ENCODE results near the gene ZBTB20. TPM values are rescaled to one million over a fixed set of nuclear protein-coding genes. Genes with fewer than 3 reads are reported as not detected.

ZBTB20 gene
- polyA plus RNA-seq, 4 donors: 0.27 to 2.2 (median 1.3) TPM

GRCh38 chr3:115087512-115087911 lies 59.6 kb downstream of the ZBTB20 start:
- Histone ChIP-seq H3K27ac (ENCODE audit: low read depth in 1 of 3, low read length in 2 of 3) (no peak overlapping the region), H3K4me3 (ENCODE audit: low read depth in 1 of 3, low read length in 3 of 3) (no peak overlapping the region), H3K27me3 (ENCODE audit: control insufficient read depth in 3 of 3, insufficient read depth in 3 of 3, low read length in 3 of 3) (no peaks in the 10 kb centered on the region), H3K36me3 (ENCODE audit: control insufficient read depth in 3 of 3, insufficient read depth in 2 of 3, low read depth in 1 of 3, low read length in 3 of 3) (no peaks in the 10 kb centered on the region), H3K9me3 (ENCODE audit: control insufficient read depth in 2 of 2, insufficient read depth in 1 of 2, low read depth in 1 of 2, low read length in 1 of 2) (no peaks in the 10 kb centered on the region), H3K4me1 (ENCODE audit: control insufficient read depth in 3 of 3, insufficient read depth in 2 of 3, low read depth in 1 of 3, low read length in 2 of 3) (peaks cover 0 to 5% (median under 1%) of the 10 kb centered on the region in 3 donors)
- FAIRE-seq (no peak), DNase-seq (no peak)
- WGBS, 3 donors: 56 to 67% (median 61%) methylated on average over 1 of the region's 1 CpG

GRCh38 chr3:115086344-115086743 lies 60.7 kb downstream of the ZBTB20 start:
- H3K4me1 ChIP-seq (ENCODE audit: control insufficient read depth in 3 of 3, insufficient read depth in 2 of 3, low read depth in 1 of 3, low read length in 2 of 3): peaks cover 0 to 8% (median 0%) of the 10 kb centered on the region in 3 donors
- 69 to 70% (median 69%) methylated on average over 2 of the region's 2 CpGs for WGBS, 3 donors
- no peaks in the 10 kb centered on the region for H3K36me3 ChIP-seq (ENCODE audit: control insufficient read depth in 3 of 3, insufficient read depth in 2 of 3, low read depth in 1 of 3, low read length in 3 of 3)
- H3K27me3 ChIP-seq (ENCODE audit: control insufficient read depth in 3 of 3, insufficient read depth in 3 of 3, low read length in 3 of 3): no peaks in the 10 kb centered on the region
- H3K4me3 ChIP-seq (ENCODE audit: low read depth in 1 of 3, low read length in 3 of 3): no peak overlapping the region
- DNase-seq (no peak), FAIRE-seq (peak; percentile 26)
- no peak overlapping the region for H3K27ac ChIP-seq (ENCODE audit: low read depth in 1 of 3, low read length in 2 of 3)
- H3K9me3 ChIP-seq (ENCODE audit: control insufficient read depth in 2 of 2, insufficient read depth in 1 of 2, low read depth in 1 of 2, low read length in 1 of 2): no peaks in the 10 kb centered on the region

- H3K27me3 ChIP-seq (ENCODE audit: control insufficient read depth in 3 of 3, insufficient read depth in 3 of 3, low read length in 3 of 3): no peaks in the 10 kb centered on the region
- FAIRE-seq (no peak), DNase-seq (no peak)
- no peaks in the 10 kb centered on the region for H3K9me3 ChIP-seq (ENCODE audit: control insufficient read depth in 2 of 2, insufficient read depth in 1 of 2, low read depth in 1 of 2, low read length in 1 of 2)
- peaks cover 0 to 8% (median 0%) of the 10 kb centered on the region in 3 donors for H3K4me1 ChIP-seq (ENCODE audit: control insufficient read depth in 3 of 3, insufficient read depth in 2 of 3, low read depth in 1 of 3, low read length in 2 of 3)
- WGBS, 3 donors: 72 to 85% (median 81%) methylated on average over 2 of the region's 2 CpGs
- no peaks in the 10 kb centered on the region for H3K36me3 ChIP-seq (ENCODE audit: control insufficient read depth in 3 of 3, insufficient read depth in 2 of 3, low read depth in 1 of 3, low read length in 3 of 3)
- H3K27ac ChIP-seq (ENCODE audit: low read depth in 1 of 3, low read length in 2 of 3): no peak overlapping the region
- H3K4me3 ChIP-seq (ENCODE audit: low read depth in 1 of 3, low read length in 3 of 3): no peak overlapping the region
Observed at GRCh38 chr3:115085197-115085865, 61.8 kb downstream of the ZBTB20 start.

DNA sequence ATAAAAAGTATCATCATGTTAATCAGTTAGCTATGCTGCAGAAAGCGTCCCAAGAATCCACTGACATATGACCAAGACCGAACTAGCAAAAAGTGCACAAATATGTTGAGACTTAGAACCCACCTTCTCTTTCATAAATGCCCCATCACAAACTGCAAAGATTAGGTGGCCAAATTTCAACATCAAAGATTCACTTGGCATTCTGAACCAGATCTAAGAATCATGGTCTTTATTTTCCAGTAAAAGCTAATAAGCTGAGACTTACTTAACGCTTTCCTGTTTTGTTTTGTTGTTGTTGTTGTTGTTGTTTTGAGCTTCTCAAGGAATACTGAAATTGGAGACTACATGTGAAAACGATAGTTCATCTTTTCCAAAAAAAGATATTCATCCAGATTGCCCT lies 62.4 kb downstream of the ZBTB20 start:
- DNase-seq: no peak
- no peak for FAIRE-seq

DNA sequence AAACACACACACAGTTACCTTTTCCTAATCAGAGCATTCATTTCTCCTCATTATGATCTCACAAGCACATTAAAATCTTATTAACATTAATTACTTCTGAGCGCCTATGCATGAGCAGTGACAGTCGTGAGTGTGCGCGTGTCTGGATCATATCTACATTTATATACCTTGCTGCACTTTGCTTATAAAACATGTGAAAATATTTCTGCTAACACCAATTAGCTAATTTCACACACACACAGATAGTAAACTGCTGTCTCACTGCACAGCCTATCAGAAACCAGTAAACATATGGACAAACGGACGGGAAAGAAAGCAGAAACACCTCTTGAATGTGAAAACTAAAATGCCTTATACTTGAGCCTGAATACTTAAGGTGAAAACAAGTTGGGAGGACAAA lies 64.8 kb downstream of the ZBTB20 start:
- H3K4me3 ChIP-seq (ENCODE audit: low read depth in 1 of 3, low read length in 3 of 3): no peak overlapping the region
- FAIRE-seq (no peak), DNase-seq (no peak)
- WGBS, 3 donors: 88 to 92% (median 90%) methylated on average over 6 of the region's 6 CpGs
- no peaks in the 10 kb centered on the region for H3K36me3 ChIP-seq (ENCODE audit: control insufficient read depth in 3 of 3, insufficient read depth in 2 of 3, low read depth in 1 of 3, low read length in 3 of 3)
- H3K4me1 ChIP-seq (ENCODE audit: control insufficient read depth in 3 of 3, insufficient read depth in 2 of 3, low read depth in 1 of 3, low read length in 2 of 3): peaks cover 0 to 3% (median 1%) of the 10 kb centered on the region in 3 donors
- H3K9me3 ChIP-seq (ENCODE audit: control insufficient read depth in 2 of 2, insufficient read depth in 1 of 2, low read depth in 1 of 2, low read length in 1 of 2): peaks cover 0 to 1% of the 10 kb centered on the region in 2 donors
- H3K27me3 ChIP-seq (ENCODE audit: control insufficient read depth in 3 of 3, insufficient read depth in 3 of 3, low read length in 3 of 3): no peaks in the 10 kb centered on the region
- no peak overlapping the region for H3K27ac ChIP-seq (ENCODE audit: low read depth in 1 of 3, low read length in 2 of 3)

More for the DNA sequence above, 62.4 kb downstream of the ZBTB20 start:
- Histone ChIP-seq H3K4me1 (ENCODE audit: control insufficient read depth in 3 of 3, insufficient read depth in 2 of 3, low read depth in 1 of 3, low read length in 2 of 3) (peaks cover 0 to 8% (median 0%) of the 10 kb centered on the region in 3 donors), H3K9me3 (ENCODE audit: control insufficient read depth in 2 of 2, insufficient read depth in 1 of 2, low read depth in 1 of 2, low read length in 1 of 2) (no peaks in the 10 kb centered on the region), H3K36me3 (ENCODE audit: control insufficient read depth in 3 of 3, insufficient read depth in 2 of 3, low read depth in 1 of 3, low read length in 3 of 3) (no peaks in the 10 kb centered on the region), H3K27ac (ENCODE audit: low read depth in 1 of 3, low read length in 2 of 3) (no peak overlapping the region), H3K4me3 (ENCODE audit: low read depth in 1 of 3, low read length in 3 of 3) (no peak overlapping the region), H3K27me3 (ENCODE audit: control insufficient read depth in 3 of 3, insufficient read depth in 3 of 3, low read length in 3 of 3) (no peaks in the 10 kb centered on the region)
- WGBS, 3 donors: 88 to 95% (median 92%) methylated on average over 4 of the region's 4 CpGs

DNA sequence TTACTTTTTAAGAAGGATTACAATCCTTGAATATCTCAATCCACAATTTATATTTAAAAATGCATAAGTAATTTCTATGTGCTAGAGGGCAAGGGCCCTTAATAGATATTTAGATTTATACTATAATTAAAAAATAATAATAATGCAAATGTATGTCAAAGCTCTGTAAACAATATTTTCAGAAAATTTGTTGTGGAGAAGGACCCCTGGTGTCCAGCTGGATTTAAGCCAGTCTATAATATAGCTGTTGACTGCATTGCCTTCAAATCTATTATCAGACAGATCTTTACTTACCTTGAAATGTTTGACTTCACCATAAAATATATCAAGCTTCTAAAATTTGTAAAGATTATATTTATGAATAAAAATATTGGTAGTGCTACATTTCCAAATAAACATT lies 65.6 kb downstream of the ZBTB20 start:
- no peaks in the 10 kb centered on the region for H3K27me3 ChIP-seq (ENCODE audit: control insufficient read depth in 3 of 3, insufficient read depth in 3 of 3, low read length in 3 of 3)
- no peak overlapping the region for H3K27ac ChIP-seq (ENCODE audit: low read depth in 1 of 3, low read length in 2 of 3)
- no peak for DNase-seq
- H3K4me3 ChIP-seq (ENCODE audit: low read depth in 1 of 3, low read length in 3 of 3): no peak overlapping the region
- no peak for FAIRE-seq
- peaks cover 0 to 8% of the 10 kb centered on the region in 2 donors for H3K9me3 ChIP-seq (ENCODE audit: control insufficient read depth in 2 of 2, insufficient read depth in 1 of 2, low read depth in 1 of 2, low read length in 1 of 2)
- peaks cover 0 to 2% (median 0%) of the 10 kb centered on the region in 3 donors for H3K36me3 ChIP-seq (ENCODE audit: control insufficient read depth in 3 of 3, insufficient read depth in 2 of 3, low read depth in 1 of 3, low read length in 3 of 3)
- H3K4me1 ChIP-seq (ENCODE audit: control insufficient read depth in 3 of 3, insufficient read depth in 2 of 3, low read depth in 1 of 3, low read length in 2 of 3): peaks cover 0 to 6% (median 3%) of the 10 kb centered on the region in 3 donors

DNA sequence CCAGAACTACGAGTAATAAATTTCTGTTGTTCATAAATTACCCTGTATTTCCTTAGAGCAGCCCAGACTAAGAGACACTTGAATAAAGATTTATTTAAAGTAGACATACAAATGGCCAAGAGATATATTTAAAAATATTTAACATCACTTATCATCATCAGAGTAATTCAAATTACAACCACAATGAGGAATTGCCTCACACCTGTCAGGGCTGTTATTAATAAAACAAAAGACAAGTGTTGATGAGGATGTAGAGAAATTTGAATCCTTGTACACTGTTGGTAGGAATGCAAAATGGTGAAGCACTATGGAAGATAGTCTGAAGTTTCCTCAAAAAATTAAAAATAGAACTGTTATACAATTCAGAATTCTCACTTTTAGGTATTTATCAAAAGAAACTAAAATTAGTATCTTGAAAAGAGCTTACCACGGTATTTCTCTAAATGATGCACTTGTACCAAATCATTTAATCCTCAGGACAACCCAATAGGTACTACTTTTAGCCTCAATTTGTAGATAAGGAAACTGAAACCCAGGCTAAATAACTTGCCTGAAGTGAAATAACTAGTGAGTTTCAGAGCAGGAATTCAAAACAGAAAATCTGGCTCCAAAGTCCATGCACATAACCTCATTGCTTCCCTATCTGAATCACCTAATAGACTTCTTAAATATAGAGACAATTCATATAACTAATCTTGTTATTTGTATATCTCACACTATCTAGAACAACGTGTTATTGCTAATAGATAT lies 69.4 kb downstream of the ZBTB20 start:
- peak; percentile 83 for FAIRE-seq
- H3K27ac ChIP-seq (ENCODE audit: low read depth in 1 of 3, low read length in 2 of 3): peak overlapping the region in 2 of 3 donors; percentile 20 to 83
- no peaks in the 10 kb centered on the region for H3K27me3 ChIP-seq (ENCODE audit: control insufficient read depth in 3 of 3, insufficient read depth in 3 of 3, low read length in 3 of 3)
- H3K36me3 ChIP-seq (ENCODE audit: control insufficient read depth in 3 of 3, insufficient read depth in 2 of 3, low read depth in 1 of 3, low read length in 3 of 3): peaks cover 0 to 2% (median 0%) of the 10 kb centered on the region in 3 donors
- no peak overlapping the region for H3K4me3 ChIP-seq (ENCODE audit: low read depth in 1 of 3, low read length in 3 of 3)
- DNase-seq: peak; percentile 65 to 87
- WGBS, 3 donors: 13 to 46% (median 14%) methylated on average over 3 of the region's 3 CpGs
- peaks cover 0 to 18% (median 3%) of the 10 kb centered on the region in 3 donors for H3K4me1 ChIP-seq (ENCODE audit: control insufficient read depth in 3 of 3, insufficient read depth in 2 of 3, low read depth in 1 of 3, low read length in 2 of 3)
- H3K9me3 ChIP-seq (ENCODE audit: control insufficient read depth in 2 of 2, insufficient read depth in 1 of 2, low read depth in 1 of 2, low read length in 1 of 2): peaks cover 0 to 8% of the 10 kb centered on the region in 2 donors

DNA sequence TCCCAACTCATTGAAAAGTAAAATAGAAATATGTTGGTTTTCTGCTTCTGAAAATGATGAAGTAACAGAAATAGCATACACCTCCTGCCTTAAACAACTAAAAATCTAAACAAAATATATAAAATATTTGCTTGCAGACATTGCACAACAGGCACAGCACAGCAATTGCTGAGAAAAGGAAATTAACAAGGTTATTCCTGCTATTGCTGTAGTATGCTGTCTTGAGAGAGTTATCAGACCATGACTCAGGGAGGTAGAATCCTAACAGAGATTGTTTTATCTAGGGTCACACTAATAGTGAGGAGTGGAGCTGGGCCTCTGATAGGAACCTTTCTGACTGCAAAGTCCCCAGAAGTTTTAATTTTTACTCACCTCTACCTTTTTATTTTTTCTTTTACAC lies 72.6 kb downstream of the ZBTB20 start:
- H3K36me3 ChIP-seq (ENCODE audit: control insufficient read depth in 3 of 3, insufficient read depth in 2 of 3, low read depth in 1 of 3, low read length in 3 of 3): peaks cover 0 to 2% (median 0%) of the 10 kb centered on the region in 3 donors
- peak overlapping the region in 1 of 3 donors; percentile 51 for H3K27ac ChIP-seq (ENCODE audit: low read depth in 1 of 3, low read length in 2 of 3)
- H3K9me3 ChIP-seq (ENCODE audit: control insufficient read depth in 2 of 2, insufficient read depth in 1 of 2, low read depth in 1 of 2, low read length in 1 of 2): peaks cover 0 to 8% of the 10 kb centered on the region in 2 donors
- no peaks in the 10 kb centered on the region for H3K27me3 ChIP-seq (ENCODE audit: control insufficient read depth in 3 of 3, insufficient read depth in 3 of 3, low read length in 3 of 3)
- peak overlapping the region in 1 of 3 donors; percentile 11 for H3K4me3 ChIP-seq (ENCODE audit: low read depth in 1 of 3, low read length in 3 of 3)
- H3K4me1 ChIP-seq (ENCODE audit: control insufficient read depth in 3 of 3, insufficient read depth in 2 of 3, low read depth in 1 of 3, low read length in 2 of 3): peaks cover 0 to 18% (median 6%) of the 10 kb centered on the region in 3 donors
- DNase-seq (peak; percentile 50 to 65), FAIRE-seq (no peak)
